ENCODE results near the gene C1QTNF1.
"Not testable (repeated sequence)": the region's sequence is repeated elsewhere in the genome, so short reads cannot be mapped to it uniquely, and the experiment has no call there.

Gene C1QTNF1

DNA sequence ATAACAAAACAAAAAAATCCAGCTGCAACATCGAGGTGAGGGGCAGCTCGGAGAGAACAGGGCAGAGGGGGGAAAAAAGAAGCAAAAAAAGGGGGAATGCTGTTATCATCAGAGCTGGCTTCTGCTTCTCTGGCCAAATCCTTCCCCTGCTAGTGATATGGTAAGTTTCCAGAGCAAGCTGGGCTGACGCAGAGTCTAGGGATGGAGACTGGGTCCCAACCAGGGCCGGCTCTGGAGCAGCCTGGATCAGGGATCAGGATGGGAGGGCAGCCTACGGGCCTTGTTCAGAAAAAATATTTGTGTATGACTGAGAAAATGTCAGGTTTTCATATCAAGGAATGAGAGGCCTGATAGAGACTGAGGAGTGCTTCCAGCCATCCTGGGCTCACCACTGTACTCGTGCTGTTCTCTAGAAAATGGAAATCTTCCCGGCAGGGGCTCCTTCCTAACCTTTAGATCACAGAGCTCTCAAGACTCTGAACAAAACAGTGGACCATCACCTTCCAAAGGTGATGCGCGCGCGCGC is 726 bp upstream of the C1QTNF1 start:
- DNase-seq (ENCODE audit: low spot score) = no peak

DNA sequence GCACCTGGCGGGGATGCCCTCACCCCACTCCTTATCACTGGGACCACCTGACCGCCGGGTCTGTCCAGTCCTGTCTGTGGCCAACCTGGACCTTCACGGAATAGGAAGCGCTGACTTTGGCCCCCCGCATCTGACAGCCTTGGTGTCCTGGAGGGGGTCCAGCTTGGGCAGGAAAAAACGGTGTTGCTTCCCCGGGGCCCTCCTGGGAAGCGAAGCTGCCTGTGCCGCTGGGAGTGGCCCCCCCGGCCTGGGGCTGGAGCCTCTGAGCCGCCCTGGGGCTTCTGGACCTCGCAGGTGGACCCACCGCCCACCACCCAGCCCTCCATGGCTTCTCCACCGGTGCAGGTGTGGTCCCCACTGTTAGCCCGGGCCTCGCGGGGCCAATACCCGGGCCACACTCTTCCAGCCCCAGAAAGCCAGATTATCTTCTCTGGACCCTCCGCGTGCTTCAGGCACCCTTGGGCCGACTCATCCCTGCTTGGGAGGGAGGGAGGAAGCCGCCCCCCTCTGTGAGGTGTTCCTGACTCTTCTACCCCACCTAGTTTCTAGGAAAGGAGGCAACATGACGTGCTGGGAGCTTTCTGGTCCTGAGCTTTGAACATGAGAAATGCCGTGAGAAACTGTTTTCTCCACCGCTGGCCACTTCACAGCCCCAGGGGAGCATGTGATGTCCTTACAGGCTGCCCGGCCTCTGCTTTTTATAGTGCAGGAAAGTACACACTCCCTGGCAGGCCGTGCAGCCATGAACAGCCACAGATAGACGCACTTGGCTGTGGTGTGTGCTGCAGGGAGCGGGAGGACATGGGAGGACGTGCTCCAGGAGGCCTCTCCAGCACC is 1.1 kb downstream of the C1QTNF1 start:
- DNase-seq (ENCODE audit: low spot score) = no peak

DNA sequence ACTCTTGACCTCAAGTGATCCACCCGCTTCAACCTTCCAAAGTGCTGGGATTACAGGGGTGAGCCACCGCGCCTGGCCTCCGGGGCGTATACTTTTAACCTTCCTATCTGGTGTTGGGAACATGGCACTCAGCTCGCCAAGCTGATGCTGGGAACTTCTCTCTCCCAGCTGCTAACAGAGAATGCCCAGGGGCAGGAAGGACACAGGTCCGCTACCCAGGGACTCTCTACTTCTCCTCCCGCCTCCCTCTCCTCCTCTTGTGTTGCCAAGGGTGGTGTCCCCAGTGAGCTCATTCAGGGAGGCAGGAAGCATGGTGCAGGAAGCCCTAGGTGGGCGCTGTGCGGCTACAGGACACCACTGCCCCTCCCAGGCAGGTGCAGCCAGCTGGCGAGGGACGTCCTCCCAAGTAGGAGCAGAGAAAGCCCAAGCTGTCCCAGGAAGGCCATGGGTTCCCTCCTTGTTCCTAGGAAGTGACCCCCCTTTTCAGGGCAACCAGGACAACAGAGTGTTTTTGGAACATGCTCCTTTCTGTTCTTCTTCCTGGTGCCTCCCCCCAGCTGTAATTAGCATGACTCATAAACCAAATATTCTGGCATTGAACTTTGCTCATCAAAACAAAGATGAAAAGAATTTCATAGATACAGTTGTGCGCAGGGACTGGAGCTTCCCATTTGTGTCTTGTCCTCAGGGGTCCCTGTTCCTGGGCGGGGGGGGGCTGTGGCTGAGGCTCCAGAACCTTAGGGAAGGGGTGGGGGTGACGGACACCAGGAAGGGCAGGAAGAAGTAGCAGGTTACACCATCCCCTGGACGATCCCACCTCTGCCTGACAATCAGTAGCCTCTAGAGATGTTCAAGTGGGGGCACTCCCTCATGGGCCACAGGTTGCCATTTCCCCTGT is 2.7 kb downstream of the C1QTNF1 start:
- no peak for DNase-seq (ENCODE audit: low spot score)

DNA sequence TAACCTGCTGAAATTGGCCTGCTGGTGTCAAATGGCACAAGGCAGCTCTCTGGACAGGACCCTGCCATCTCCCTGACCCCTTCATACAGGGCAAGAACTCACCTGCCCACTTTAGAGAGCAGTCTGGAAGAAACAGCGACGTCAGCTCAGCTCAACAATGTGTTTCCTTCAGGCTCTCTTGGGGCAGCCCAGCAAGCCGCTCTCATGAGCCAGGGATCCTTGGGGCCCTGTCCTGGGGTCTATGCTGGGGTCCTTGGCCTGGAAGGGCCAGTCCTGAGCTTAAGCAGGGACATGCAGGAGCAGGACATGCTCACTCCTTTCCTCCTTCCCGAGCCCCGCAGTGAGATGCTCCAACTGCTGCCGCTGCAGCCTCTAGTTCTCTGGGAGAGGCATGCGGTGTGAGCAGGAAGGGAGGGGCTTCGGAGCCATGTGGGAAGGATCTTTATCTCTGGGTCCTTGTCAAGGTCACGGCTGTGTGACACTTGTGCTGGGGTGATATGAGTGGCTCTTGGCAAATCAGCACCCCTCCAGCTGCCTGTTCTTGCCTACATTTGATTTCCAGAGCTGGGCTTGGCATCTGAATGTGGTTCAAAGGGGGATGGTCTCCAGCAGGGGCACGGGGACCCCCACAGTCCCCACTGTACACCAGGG is 3.4 kb downstream of the C1QTNF1 start:
- no peak for DNase-seq (ENCODE audit: low spot score)

DNA sequence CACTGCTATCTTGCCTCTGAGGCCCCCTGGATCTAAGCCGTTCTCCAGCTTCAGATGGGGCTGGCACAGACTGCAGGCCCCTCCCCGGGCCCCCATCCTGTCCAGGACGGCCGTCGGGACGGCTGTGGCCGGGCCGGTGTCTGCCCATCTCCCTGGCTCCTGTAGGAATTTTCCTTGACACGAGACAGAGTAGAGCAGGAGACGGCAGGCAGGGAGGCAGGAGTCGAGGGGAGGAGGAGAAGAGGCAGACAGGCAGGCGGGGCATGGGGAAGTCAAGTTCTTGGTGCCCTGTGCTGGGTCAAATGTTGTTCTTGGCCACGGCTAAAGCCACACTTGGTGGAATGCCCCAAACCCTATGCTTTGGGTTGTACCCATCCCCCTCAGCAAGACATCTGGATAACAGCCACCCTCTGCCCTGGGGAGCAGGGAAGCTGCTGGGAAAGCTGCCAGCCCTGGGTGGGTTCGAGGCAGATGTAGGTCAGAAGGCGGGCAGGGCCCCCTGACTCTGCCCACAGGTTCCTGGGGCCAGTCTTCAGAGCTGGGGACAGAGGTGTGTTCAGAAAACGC is 4.0 kb downstream of the C1QTNF1 start:
- DNase-seq (ENCODE audit: low spot score) = no peak

DNA sequence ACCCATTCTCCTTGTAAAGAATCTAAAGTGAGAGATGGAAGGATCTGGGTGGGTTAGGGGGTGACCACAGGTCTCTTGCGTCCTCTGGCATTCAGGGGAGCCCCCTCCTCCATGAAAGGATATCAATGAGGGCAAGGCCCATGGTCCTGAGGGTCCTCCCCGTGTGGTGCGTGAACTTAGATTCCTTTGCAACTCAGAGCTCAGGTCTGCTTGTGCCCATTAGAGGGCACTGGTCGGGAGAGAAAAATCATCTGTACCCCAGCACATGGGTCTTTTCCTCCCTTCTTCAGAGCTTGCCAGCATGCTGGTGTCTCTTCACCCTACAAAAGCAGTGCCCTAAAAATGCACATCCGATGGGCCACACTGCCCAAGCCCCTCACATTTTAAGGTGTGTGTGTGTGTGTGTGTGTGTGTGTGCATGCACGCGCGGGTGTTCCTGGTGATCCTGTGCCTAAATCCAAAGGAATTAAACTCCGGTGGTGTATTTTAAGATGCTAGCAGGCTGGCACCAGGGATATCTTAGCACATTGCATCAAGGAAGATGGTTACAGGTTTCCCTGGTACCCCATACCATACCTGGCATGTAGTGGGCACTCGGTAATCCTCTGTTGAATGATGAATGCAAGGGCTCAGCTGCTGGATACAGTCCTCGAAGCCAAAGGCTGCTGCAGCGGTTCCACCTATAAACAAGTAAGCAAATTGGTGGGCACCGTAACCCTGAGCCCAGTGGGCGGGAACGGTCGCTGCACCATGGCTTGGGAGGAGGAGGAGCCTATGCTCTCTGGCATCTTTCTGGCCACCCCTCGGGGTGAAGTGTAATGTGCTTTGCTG is 4.7 kb downstream of the C1QTNF1 start:
- no peak for DNase-seq (ENCODE audit: low spot score)

DNA sequence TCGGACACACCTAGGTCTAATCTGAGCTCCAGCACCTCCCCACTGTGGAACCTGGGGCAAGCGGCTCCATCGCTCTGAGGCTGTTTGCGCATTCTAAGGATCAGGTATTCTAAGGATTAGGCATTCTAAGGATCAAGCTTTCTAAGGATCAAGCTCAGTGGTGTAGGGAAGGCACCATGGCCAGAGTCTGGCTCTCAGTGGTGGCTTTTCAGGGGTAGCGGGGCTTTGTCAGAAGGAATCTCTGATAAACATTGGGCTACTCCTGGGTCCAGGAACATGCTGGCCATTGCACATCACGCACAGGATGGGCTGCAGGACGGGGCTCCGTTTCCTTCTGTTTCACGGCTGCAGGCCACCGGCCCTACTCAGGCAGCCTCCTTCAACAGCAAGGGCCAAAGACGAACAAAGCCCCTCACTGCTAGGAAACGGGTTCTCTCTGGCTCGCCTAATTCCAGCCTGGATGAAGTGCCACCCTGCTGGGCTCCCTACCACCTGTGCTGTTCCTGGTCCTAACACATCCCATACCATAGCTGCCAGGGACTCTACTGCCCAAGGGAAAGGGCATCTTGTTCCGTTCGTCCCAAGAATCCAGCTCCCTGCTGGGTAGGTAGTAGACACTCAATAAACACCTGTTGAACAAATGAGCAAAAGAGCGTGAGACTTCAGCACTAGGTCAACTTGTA is 5.5 kb downstream of the C1QTNF1 start:
- no peak for DNase-seq (ENCODE audit: low spot score)

DNA sequence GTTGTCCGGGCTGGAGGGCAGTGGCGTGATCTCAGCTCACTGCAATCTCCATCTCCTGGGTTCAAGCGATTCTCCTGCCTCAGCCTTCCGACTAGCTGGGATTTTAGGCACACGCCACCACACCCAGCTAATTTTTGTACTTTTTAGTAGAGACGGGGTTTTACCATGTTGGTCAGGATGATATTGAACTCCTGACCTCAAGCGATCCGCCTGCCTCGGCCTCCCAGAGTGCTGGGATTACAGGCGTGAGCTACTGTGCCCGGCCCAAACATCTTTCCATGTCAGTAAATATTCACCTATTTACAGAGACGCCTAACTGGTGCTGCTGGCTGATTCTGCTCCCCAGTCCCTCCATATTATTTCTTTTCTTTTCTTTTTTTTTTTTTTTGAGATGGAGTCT is 6.7 kb downstream of the C1QTNF1 start:
- DNase-seq (ENCODE audit: low spot score) = not testable (repeated sequence)

DNA sequence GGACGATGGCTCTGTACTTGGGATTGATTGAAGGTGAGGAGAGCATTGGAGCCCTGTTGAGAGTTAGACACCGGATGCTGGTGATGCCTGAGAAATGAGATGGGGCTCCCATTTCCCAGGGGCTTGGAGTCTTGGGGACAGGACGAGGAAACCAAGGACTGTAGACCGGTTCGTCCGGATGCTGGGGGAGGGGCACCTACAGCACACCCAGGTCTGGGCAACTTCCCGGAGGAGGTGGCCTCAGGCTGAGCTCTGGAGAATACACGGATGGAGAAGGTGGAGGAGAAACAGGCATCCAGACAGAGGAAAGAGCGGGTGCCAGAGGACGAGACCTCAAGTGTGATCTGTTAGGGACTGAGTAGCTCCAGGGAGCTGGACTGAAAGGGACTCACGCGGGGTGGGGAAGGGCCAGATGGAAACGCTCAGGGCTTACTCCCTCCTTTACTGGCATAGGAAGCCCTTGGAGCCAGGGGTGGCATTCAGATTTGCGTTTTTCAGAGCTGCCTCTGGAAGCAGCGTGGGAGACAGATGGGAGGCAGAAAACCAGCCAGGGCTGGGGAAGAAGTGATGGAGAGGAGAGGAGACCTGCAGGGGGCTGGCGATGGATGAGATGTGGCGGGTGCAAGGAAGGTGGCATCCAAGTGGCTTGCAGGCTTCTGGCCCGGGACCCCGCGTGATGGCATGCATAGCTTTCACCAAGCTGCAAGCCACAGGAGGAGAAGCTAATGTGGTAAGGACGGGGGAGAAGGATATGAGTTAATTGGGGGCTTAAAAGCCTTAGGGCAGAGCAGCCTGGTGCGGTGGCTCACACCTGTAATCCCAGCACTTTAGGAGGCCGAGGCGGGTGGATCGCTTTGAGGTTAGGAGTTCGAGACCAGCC is 8.3 kb downstream of the C1QTNF1 start:
- no peak for DNase-seq (ENCODE audit: low spot score)

DNA sequence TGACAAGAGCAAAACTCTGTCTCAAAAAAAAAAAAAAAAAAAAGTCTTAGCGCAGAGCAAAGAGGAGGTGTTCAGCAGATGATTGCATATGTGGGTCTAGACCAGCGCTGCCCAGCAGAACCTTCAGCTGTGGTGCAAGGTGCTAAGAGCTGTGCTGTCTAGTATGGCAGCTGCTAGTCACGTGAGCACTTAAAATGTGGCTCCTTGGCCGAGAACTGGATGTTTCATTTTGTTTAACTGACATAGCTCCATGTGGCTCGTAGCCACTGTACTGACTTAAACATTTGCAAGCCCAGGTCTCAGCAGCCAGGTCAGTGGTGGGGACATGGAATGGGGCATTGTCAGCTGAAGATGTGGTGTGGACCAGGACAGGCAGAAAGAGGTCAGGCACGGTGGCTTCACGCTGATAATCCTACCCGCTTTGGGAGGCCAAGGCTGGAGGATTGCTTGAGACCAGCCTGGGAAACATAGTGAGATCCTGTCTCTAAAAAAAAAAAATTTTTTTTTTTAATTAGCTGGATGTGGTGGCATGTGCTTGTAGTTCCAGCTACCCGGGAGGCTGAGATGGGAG is 9.2 kb downstream of the C1QTNF1 start:
- no peak for DNase-seq (ENCODE audit: low spot score)

DNA sequence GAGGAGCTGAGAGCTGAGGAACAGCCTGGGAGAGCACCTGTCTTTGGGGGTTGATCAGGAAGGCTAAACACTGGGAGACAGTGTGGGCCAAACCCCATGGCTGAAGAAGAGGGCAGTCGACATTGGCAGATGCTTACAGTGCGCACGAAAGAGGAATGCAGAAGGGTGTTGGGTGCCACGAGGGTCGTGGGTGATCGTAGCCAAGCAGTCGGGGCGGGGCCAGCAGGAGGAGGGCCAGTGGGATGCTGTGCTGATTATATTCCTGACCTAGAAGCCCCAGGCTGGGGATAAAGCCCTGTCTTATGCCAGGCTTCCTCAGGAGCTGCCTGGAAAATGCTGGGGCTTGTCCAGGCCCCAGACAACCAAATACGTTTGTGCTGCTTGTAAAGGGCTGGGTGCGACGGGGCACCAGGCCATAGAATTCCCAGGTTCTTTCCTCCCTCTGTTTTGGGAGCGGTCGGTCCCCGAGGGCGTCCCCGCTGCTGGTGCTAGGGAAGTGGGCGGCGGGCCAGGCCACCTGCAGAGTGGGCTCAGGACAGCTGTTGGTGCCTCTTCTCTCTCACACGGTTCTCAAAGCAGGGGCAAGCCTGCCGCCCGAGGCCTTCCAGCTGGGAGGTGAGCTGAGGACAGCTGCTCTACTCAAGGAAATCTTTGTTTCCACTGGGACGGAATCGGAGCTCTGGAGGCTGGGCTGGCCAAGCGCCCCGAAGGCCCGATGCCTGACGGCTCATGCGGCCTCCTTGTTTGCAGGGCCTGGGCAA is 10.0 kb downstream of the C1QTNF1 start:
- DNase-seq (ENCODE audit: low spot score) = no peak

DNA sequence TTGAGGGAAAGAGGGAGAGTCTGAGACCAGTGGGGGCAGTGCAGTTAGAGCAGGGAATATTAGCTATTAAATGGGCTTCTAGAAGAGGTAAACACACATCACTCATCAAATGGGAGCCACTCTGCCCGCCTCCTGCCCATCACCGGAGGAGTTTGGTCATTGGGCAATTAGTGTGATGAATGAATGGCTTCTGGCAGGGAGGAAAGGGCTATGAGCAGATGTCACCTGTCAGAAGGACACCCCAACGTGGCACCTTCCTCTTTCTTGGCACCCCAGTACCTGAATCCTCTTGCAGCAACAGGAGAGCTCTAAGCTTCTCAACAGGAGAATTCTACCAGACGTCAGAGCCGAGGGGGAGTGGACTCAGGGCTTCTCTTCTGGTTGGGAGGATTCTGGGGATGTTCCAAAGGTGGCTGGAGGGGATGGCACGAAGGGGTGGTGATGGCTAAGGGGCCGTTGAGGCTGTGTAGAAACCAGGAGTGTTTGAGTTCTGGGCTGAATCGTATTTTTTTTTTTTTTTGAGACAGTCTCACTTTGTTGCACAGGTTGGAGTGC is 11.0 kb downstream of the C1QTNF1 start:
- no peak for DNase-seq (ENCODE audit: low spot score)

DNA sequence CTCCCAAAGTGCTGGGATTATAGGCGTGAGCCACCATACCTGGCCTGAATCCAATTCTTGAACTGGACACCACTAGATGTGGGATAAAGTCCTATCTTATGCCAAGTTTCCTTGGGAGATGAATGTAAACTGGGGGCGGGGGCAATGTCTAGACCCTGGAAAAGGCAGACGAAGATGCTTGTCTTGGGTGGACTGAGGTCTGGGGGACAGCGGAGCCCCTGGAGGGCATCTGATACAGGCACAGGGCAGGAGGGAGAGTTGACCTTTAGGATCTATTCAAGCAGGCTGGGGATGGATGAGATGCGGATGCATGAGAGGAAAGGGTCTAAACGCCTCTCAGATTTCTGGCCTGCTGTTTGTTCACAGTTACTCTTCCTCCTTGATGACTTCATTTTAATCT is 11.7 kb downstream of the C1QTNF1 start:
- DNase-seq (ENCODE audit: low spot score) = no peak

DNA sequence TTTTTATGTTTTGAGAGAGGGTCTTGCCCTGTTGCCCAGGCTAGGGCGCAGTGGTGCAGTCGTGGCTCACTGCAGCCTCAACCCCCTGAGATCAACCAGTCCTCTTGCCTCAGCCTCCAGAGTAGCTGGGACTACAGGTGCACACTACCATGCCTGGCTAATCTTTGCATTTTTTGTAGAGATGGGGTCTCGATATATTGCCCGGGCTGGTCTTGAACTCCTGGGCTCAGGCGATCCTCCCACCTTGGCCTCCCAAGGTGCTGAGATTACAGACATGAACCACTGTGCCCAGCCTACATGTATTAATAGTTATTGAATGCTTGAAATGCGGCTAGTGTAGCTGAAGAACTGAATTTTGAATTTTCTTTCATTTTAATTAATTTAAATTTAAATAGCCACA is 12.2 kb downstream of the C1QTNF1 start:
- DNase-seq (ENCODE audit: low spot score) = no peak

DNA sequence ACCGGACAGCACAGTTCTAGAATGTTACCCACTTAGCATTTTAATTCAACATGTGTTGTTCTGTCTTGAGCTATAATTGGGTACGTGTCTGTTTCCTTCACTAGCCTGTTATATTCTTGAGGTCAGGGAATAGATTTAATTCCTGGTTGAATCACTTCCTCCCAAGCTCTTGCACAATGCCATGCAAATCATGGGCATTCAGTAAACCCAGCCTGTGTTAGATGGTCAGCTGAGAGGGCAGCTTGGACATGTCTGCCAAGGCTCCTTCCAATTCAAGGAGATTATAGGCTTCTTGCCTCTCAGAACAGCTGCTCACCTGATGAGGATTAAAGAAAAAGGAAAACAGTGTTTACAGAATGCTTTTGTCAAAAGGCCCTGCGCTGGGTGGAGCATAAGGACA is 12.6 kb downstream of the C1QTNF1 start:
- DNase-seq (ENCODE audit: low spot score) = no peak

DNA sequence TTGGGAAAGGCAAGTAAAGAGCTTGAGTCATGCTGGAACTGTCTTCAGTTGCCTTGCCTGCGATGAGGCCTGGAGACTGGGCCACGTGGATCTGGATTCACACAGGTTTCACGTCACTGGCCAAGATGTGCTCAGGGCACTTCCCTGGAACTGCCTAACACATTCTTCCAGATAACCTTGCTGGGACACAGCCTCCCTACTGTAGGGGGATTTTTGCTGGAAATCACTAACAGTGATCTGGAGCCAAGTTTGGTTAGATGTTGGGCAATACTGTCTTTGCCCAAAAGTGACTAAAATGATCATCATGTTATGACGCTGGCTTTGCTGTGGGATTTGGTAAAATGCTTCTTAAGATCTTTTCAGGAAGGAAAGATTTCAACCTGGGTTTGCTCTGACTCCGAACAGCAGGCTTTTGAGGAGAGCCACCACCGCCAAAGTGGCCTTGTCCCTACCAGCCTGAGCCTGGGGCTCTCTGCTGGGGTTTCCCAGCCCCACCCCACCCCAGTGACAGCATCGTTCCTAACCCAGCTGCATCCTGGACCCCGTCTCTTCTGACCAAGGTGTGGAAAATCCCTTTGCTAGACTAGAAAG is 14.7 kb downstream of the C1QTNF1 start:
- DNase-seq (ENCODE audit: low spot score) = no peak

DNA sequence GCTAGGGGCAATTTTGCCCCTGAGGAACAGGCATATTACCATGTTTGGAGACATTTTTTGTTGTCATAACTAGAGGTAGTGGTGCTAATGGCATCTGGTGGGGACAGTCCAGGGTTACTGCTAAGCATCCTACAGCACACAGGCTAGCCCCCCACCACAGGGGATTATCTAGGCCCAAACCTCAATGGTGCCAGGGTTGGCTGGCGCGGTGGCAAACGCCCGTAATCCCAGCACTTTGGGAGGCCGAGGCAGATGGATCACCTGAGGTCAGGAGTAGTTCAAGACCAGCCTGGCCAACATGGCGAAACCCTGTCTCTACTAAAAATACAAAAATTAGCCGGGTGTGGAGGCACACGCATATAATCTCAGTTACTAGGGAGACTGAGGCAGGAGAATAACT is 15.2 kb downstream of the C1QTNF1 start:
- no peak for DNase-seq (ENCODE audit: low spot score)

DNA sequence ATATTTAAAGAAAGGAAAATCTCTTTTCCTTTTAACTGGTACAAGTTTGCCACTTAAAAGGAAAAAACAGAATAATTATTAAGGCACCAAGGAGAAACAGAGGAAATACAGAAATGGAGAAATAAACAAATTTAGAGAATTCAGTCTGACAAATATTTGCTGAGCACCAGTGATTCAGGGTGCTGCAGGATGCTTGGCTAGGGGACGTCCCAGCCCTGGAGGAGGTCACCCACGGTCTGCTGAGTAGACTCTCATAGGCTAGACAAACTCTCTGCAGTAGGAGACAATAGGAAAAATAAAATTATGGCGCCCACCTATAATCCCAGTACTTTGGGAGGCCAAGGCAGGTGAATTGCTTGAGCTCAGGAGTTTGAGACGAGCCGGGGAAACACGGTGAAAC is 15.9 kb downstream of the C1QTNF1 start:
- DNase-seq (ENCODE audit: low spot score) = no peak

All from hematopoietic multipotent progenitor cell treated with erythropoietin and hydrocortisone succinate and interleukin-3 and kit ligand, for 15 days (in vitro differentiated cells).